HL-60/S4 treated with retinoic acid at 250 ng/mL for 4 days and 3 days (cell line): ENCODE measurements around the gene FKBP1C.

Experiments used
- in situ Hi-C: fragments of 300-500 bp; cut with MboI; formaldehyde crosslinking; loops from 2 replicates; pipeline ENCODE4 v1.7.0; 2022; ENCODE audit warnings: low sequenced_read_pairs

FKBP1C gene

DNA sequence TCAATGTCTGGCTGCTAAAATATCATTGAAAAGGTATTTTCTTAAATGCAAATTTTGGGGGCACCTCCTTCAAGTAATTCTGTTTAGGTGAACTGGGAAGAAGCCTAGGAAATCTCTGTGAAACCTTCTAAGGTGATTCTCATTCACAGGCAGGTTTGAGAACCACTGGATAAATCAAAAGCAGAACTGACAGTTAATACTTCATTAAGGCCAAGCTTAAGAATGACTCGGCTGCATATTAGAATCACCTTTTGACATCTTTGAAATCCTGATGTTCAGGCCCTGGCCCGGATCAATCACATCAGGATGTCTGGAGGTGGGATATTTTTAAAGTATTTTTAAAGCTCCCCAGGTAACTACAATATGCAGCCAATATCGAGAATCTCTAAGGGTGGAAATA is 50.6 kb downstream of the FKBP1C start:
- in situ Hi-C loops: no loop called here
